ENCODE results near the gene RANBP6.
"Not testable (repeated sequence)": the region's sequence is repeated elsewhere in the genome, so short reads cannot be mapped to it uniquely, and the experiment has no call there.

RANBP6 gene

DNA sequence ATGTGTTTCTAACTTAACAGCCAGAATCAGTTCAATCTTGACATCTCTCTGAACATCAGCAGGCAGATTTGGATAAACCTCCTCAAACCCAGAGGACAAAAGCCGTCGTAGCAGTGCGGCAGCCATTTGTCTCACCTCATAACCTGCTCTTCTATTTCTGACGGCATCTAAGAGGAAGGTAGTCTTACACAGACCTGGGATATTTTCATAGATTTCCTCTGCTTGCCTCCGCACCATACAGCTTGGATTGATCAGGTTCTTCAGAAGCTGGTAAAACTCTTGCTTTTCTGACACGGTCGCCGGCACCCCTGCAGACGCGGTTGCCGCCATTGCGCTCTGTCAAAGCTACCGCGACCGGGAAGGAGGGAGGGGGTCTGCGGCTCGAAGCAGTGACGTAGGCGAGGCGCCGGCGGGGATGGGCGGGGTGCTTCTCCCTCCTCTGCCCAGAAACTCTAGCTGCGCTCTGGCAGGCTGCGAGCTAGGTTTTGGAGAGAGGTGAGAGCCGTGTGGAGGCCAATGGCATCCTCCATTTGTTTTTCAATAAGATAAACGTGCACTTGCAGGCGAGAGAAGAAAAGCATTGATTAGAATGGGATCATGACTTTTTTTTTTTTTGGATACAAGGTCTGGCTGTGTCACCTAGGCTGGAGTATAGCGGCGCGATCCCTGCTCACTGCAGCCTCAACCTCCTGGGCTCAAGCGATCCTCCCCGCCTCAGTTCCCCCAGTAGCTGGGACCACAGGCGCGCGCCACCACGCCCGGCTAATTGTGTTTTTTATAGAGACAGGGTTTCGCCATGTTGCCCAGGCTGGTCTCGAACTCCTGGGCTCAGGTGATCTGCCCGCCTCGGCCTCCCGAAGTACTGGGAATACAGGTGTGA is at the start of gene RANBP6:
RANBP6 (minus strand) TSS at position 347 of the 880 bp plus-strand sequence; CDS start at position 330, 17 bp downstream.
- DNase-seq = peak; percentile 94

DNA sequence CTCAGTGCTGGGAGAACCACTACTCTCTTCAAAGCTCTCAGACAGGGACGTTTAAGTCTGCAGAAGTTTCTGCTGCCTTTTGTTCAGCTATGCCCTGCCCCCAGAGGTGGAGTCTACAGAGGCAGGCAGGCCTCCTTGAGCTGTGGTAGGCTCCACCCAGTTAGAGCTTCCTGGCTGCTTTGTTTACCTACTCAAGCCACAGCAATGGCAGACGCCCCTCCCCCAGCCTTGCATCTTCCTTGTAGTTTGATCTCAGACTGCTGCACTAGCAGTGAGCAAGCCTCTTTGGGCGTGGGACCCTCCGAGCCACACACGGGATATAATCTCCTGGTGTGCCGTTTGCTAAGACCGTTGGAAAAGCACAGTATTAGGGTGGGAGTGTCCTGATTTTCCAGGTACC is 47.7 kb upstream of the RANBP6 start:
- not testable (repeated sequence) for DNase-seq

DNA sequence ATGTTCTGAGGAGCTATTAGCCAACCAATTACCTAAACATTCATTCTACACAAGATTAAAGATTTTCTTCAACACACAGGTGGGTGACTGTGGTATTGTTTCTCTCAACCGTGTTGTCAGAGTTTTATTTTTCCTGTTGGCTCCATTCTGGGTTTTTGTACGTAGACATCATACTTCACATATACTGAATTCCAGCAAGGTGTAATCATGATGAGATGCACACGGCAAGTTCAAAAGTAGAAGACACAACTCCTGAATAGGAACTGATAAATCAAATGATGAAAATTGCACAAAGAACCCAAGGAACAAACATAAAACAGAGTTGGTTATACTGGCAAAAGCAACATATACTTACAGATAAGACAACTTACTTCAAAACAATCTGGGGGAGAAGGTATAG is 40.2 kb upstream of the RANBP6 start:
- no peak for DNase-seq

DNA sequence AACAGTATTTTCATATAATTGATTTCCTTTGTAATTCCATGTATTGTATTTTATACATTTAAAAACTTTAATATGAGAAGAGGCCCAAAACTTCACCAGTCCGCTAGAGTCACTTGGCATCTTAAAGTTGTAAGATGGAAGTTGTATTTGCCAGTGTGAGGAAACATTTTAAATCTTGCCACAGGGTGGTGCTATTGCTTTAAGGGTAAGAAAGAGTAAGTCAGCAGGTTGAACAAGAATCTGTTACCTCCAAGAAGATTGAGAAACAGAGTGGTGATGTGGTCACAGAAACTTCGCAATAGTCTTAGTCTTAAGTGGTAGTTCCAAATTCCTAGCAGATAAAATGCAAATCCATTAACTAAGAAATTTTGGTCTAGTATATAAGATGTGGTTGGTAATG is 39.8 kb upstream of the RANBP6 start:
- peak; percentile 87 for DNase-seq

DNA sequence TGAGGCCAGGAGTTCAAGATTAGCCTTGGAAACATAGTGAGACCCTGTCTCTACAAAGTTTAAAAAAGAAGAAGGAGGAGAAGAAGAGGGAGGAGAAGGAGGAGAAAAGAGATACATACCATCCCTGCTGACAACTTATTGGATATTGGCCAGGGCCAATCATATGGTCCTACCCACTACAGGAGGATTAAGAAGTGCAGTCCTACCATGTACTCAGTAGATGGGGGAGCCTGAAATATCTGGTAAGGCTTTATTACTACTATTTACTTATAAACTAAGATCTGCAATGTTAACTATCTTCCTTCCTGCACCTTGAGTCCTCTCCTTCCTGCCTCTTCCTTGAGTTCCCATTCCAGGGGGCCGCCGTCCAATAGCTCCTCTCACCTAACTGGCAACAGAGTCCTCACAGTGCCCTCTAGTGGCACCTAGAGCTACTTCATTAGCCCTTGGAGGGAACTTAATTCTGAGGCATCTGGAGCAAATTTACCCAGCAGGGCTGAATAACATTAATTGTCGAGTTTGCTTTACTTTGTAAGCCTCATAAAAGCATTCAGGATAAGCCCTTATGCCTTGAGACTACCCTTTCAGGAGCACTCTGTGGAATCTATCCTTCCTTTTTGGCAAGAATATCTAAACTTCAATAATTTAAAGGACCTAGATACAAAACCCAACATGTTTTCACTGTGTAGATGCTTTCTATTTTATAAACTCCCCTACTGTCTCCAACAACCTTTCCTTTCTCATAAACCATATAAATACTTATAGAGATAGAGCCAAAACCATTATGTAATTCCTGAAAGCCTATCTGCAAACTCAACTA is 39.1 kb upstream of the RANBP6 start:
- peak; percentile 91 for DNase-seq

DNA sequence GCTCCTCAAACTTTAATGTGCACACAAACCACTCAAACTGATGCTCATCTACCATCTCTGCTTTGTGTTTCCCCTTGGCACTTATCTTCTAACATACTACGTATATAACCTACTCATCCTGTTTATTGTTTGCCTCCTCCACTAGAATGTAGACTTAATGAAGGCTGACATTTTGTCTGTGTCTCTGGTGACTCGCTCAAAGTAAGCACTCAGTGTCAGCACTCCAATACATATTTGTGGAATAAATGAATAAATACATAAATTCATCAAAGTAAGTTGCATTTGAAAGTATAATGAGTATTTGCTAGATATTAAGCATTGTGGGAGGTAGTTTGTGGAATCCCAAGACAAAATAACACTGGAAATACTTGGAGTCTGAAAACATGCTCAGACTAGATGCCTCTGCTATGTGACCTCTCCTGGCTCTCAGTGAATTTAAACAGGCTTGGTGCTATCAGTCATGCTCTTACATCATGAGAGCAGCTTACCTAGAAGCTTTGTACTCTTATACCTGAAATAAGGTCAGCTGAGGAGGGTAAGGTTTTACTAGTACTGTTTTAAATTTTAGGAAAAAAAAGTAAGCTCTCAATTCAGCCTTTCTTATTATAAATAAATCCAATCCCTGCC is 37.0 kb upstream of the RANBP6 start:
- DNase-seq = no peak

DNA sequence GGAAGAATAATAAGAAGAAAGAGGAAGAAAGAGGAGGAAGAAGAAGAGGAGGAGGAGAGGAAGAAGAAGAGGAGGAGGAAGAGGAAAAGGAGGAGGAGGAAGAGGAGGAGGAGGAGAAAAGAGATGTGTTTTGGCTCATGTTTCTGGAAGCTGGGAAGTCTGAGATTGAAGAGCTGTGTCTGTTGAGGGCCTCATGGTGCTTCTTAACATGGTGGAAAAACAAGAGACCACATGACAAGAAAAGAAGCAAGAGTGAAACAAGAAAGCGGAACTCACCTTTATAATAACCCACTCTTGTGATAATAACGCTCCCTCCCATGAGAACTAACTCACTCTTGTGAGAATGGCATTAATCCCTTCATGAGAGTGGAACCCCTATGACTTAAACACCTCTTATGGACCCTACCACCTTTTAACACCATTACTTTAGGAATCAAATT is 36.1 kb upstream of the RANBP6 start:
- no peak for DNase-seq

DNA sequence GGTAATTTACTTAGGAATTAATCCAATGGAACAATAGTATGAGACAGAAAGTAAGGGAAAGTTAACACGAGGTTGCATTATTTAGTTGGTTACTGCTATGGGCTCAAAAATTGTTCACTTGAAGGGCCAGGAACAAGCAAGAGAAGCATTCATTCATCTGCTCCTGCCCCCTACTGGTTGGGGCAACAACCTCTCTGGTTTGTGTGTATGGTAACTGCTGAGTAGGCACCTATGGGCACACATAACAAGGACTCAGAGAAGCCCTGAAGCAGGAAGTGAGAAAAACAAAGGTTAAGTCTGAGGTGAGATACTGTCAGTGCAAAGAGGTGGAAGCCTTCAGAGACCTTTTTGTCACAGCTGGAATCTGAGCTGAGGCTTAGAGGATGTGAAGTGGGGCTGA is 34.4 kb upstream of the RANBP6 start:
- DNase-seq = peak; percentile 76

DNA sequence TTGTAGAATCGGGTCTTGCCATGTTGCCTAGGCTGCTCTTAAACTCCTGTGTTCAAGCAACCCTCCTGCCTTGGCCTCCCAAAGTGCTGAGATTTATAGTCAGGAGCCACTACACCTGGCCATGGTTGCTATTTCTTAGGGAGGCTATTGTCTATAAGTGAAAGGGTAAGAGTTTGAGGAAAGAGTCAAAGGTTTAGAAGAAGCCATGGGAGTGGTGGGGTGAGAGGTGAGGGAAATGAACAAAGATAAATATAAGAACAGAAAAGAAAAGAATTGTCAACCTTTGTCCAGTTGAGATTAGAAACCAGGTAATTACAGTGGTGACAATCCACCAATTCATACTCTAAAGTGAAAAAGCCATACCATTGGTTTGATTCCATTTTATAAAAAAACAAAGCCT is 32.6 kb upstream of the RANBP6 start:
- DNase-seq = no peak

DNA sequence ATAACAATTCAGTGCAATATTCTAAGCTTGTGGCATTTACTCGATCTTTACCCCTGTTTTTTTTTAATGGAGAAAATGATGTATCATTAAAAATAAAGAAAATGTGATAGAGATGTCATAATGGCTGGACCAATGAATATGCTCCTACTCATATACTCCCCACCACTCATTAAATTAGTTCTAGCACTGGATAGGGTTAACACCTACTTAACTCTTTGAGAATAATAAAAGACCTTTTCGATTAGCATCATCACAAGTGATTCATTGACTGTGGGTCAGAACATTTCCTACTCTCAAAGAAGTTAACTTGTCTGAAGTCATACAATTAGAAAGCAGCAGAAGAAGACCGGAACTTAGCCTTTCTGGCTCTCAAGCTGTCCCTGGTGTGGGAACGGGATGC is 31.6 kb upstream of the RANBP6 start:
- DNase-seq = no peak

DNA sequence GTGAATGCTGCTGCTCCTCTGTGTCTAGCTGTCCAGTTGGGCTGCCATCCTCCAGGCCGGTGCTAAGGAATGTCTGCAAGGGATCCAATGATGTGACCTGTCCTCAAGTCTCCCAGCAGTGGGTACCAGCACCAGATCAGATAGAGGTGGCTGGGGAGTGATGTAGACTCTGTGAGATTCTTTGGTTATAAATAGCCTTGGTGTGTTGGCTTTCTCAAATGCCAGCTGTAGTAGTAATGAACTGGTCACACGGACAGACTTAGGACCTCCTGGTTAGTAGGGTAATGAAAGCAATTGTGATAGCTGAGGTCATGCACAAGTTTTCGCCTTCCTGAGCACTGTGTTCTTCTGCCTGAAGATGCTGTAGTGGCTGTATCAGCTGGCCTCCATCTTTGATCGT is 29.9 kb upstream of the RANBP6 start:
- no peak for DNase-seq

DNA sequence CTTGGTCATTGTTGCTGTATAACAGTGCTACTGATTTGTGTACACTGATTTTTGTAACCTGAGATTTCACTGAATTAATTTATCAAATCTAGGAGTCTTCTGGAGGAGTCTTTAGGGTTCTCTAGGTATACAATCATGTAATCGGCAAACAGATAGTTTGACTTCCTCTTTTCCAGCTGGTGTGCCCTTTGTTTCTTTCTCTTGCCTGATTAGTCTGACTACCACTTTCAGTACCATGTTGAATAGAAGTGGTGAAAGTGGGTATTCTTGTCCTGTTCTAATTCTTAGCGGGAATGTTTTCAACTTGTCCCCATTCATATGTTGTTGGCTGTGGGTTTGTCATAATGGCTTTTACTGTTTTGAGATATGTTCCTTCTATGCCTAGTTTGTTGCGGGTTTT is 24.7 kb upstream of the RANBP6 start:
- DNase-seq = no peak

DNA sequence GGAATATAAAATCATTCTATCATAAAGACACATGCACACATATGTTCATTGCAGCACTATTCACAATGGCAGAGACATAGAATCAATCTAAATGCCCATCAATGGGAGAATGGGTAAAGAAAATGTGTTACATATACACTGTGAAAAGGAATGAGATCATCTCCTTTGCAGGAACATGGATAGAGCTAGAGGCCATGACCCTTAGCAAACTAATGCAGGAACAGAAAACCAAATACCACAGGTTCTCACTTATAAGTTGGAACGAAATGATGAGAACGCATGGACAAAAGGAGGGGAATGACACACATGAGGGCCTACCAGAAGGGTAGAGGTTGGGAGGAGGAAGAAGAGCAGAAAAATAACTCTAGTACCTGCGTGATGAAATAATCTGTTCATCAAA is 21.0 kb upstream of the RANBP6 start:
- no peak for DNase-seq

DNA sequence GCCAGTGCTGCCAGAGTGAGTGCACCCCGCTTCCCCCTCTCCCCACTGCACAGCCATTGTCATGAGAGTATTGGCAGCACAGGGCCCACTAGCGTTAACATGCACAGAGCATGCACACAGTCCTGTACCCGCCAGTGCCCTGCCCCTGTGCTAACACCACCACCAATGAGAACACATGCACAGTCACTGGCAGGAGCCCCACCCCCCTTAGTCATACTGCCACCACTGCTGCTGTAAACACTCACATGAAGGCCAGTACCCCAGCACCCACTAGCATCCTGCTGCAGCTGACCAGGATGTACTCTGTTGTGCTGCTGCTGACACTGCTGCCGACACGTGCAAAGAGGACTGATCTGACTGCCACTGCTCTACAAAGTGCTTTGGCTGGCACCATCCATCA is 19.5 kb upstream of the RANBP6 start:
- DNase-seq = no peak

DNA sequence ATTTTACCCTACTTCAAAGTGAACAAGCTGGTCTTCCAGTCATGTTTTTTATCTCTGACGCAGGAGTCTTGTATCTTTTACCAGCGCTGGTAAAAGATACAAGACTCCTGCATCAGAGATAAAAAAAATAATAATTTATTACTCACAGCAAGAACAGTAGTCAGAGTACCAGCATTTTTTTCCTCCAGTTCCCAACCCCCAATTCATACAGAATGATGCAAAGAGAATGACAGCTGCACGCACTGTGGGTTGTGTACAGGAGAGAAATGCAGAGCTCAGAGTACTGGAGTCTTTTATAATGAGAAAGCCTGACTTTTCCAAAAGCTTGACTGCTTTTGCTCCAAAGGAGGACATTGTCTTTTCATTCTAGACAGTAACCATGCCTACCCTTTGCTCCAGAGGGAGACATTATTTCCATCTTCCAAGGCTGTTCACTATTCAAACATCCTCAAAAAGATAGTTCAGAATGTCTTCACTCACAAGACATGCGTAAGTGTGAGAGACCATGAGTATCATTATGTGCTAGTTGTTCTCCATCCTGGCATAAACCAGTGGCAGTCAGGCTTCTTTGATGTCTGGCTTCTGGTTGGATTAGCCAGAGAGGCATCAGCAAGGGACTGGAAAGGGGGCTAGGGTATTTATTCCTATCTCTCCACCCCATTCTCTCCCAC is 14.3 kb upstream of the RANBP6 start:
- DNase-seq = no peak

DNA sequence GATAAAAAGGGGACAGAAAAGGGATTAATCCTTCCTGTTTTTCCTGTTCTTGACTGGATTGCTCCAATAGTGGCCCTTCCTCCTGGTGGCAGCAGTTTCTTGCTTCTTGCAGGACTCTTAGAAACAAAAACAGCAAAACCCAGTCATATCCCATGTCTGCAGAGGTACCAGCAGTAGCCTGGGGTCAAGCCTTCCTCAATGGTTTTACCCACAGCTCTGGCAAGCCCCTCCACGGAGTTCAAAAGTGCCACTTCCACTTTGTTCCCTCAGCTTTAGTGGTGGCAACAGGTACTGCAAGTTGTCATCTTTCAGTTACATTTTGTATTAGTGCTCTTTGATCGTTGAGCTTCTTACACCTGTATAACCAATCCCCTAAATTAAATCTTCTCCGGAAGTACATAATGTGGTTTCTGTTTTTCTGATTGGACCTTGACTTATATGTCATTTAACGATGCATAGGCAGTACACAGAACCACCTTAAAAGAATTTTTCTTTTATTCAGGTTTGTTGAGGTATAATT is 8.7 kb upstream of the RANBP6 start:
- peak; percentile 64 for DNase-seq

DNA sequence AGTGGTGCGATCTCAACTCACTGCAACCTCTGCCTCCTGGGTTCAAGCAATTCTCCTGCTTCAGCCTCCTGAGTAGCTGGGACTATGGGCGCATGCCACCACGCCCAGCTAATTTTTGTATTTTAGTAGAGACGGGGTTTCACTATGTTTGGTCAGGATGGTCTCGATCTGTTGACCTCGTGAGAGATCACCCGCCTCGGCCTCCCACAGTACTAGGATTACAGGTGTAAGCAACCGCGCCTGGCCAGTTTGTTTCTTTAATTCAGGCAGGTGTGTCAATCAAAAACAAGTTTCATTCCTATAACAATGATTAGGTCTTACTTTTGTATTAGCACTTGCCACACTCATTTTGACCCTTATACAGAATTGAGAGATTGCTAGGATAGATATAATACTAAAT is 1.6 kb upstream of the RANBP6 start:
- DNase-seq = not testable (repeated sequence)

DNA sequence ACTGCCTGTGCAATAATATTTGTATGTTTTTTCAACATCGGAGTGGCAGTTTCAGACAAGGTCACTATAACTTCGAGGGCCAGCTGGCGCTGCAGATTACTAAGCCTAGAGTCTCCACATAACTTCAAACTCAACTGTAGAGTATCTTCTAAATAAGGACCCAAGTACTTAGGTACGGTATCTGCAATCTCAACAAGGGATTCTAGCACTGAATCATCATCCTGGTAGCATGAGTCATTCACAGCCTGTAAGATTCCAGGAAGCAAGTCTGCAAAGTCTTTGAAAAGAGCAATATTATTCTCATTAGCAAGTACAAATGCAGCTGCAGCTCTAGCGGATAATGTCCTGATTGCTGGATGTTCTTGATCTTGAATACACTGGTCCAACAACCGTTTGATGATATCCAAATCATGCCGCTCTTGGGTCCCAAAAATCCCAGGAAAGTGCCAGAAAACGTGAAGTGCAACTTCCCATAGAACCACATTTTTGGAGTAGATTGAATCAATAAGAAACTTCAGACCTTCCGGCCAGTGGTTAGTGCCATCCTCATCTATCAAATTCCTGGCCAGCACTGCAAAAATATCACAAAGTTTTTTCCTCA is 654 bp downstream of the RANBP6 start:
- peak; percentile 14 for DNase-seq

DNA sequence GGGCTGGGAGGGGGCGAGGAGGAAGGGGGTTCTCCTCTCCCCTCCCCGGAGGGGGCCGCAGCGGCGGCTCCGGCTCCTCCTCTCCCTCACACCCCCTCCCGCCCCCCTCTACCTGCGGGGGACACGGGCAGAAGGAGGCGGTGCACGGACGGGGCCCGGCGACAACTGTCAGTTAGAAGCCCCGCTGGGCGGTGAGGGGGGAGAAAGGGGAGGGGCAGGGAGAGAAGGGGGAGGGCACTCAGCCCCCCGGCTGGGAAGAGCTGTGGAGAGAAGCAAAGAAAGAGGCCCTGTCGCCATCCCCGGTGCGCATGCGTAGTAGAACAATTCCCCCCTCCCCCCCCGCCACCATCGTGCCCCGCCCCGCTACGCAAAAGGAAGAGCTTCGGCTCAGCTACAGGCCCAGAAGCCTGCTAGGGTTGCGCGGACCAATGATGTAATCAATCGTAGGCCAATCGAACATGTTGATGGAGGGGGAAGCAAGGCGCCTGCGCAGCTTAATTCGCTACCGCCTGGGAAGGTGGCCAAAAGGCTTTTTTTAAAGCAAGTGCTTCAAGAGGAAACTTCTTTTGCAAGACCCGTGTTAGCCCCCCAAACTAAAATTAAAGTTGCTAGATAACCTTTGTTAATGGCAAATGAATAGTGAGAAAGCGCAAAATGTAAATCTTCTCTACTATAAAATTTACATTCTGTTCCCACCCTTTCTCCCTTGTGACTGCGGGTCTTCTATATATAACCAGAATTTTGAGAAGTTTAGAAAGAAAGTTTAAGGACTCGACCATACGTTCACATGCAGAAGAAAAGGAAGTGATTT is 7.0 kb downstream of the RANBP6 start:
- peak; percentile 99 for DNase-seq

DNA sequence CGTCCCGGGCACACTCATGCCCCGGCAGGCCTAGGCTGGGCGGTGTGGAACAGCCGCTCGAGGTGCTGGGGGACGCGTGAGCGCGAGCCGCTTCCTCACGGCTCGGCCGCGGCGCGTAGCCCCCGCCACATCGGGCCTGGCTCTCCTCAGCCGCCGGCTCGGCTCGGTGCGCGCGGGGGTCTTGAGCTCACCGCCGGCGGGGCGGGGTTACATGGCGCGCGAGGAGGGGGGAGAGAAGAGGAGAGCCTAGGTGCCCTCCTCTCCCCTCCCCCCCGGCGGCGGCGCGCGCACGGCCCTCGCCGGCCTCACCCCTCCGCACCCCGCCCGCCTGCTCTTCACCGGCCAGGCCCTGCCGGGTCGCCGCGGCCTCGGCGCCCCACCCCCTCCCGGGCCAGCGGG is 7.7 kb downstream of the RANBP6 start:
- DNase-seq = peak; percentile 78

DNA sequence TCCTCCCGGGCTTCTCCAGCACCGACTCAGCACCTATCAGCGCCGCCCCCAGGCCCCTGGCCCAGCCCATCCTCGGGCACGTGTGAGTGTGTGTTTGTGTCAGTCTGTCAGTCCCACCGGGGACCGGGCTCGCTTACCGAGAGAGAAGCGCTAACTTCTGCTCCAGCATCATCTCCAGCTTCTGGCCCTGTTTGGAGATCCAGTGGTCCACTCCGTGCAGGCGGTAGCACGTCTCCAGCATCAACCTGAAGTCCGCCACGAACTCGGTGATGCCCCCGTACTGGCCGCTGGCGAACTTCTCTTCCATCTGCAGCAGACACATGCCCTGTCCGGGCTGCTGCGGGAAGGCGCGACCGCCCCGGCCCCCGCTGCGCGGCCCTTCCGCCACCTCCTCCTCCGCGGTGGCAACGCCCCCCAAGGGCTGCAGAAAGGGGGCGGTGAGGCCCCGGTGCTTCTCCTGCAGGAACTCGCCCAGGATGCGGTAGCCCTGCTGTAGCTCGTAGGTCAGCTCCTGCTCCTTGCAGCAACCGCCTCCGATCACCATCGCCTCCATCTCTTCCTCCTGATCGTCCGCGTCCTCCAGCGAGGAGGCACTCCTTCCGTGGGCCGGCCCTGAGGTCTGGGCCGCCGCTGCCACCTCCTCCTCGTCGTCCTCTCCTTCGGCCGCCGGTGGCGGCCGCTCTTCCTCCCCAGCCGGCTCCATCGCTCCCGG is 8.2 kb downstream of the RANBP6 start:
- DNase-seq = peak; percentile 96

Measured in hematopoietic multipotent progenitor cell treated with erythropoietin and hydrocortisone succinate and interleukin-3 and kit ligand, for 6 days (in vitro differentiated cells).